NCI-H345 treated with DMSO at 0.1 percent for 48 hours (cell line): ENCODE data around the gene C11orf42.

Source experiments
- DNase-seq: peaks from one replicate; lab custom pipeline; 2025; ENCODE audit not compliant: unreplicated experiment; lab: John Stamatoyannopoulos, UW

C11orf42 gene

DNA sequence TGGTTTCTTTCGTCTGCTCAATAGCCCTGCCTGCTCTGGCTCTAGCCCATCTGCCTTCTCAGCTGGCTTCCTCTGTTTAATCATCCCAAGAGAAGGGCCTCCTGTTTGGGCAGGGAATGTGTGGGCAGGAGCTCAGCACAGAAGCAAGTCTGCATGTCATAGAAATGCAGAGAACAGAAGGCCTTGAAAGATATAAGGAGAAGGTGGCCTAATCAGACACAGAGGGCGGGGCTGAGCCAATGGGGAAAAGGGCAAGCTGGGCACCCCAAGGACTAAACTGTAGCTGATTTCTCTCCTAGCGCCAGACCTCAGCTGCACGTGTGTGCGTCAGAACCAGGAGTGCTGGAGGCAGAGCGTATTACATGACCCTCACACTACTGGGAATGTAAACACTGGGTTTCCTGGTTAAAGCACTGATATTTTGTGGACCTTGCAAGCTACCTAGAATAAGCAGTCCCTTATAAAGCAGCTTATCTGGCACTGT lies 46.7 kb downstream of the C11orf42 start:
- no peak for DNase-seq

DNA sequence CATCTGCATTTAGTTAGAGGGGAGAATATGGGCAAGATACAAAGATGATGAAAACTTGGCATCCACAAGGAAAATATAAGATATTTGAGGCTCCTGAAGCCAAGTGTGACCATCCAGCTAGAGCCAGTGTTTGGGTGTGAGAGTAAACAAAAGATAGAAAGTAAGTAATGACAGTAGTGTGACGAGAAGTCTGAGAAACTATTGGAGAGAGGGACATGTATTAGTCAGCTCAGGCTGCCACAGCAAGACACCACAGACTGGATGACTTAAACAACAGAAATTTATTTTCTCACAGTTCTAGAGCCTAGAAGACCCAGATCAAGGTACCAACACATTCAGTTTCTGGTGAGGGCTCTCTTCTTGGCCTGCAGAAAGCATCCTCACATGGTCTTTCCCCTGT lies 47.8 kb downstream of the C11orf42 start:
- DNase-seq = no peak

DNA sequence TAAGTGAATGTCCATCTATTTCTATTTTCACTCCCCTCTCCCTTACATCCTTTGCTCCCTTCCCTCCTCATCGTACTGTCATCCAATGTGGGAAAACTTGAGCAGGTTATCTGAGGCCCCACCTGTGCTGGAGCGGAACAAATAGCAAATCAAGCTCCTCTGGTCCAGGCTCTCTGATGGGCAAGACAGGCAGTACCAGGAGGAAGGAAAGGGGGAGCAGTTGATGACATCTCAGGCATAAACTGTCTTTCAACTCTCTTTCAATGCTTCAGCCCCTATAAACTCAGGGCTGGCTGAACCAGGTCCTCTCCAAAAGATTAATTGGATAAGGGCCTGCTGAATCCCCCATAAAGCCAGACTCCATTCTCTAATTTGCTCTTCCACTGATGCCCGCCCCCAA lies 52.8 kb downstream of the C11orf42 start:
- DNase-seq = no peak

DNA sequence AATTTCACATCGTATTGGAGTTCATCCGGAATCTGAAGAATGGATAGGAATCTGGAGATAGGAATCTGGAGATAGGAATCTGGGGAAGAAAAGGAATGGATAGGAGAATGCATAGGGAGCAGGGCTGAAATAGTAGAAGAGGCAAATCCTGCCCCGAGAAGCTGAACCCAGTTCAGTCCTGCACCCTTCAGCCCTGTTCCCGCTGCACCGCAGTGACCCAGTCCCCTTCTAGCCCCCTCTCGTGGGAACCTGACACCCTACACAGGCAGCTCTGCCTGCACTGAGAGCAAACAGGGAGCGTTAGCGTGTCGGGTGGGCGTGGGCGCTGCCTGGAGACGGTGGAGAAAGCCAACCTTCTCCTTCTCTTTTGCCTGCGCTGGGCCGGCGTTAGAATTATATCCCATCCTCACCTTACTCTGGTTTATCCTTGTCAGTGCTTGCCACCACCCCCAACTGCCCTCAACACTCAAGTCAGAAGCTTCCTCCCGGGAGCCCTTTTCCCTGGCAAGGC lies 53.3 kb downstream of the C11orf42 start:
- no peak for DNase-seq

DNA sequence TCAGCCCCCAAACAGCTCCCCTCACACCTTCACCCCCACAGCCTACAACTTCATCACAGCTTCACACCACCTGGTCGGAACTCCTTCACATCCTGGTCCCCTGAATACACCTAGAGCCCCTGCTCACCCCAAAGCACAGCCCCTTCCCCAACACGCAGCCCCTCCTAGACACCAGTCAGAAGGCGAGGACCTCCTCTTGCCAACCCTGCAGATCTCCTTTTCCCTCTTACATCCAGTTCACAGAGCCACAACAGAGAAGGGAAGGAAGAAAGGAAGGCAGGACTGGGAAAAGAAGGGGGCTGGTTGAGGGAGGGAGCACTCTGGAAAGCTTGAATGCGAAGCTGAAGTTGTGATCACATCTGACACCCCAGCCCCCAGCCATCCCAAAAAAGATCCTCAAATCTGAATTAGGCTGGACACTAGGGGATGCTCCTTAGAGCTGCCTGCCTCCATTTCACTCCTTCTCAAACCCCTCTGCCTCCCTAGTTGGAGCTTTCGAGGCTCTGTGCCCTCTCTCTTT lies 54.9 kb downstream of the C11orf42 start:
- no peak for DNase-seq
